ENCODE measurements around the gene DPP10.

Gene DPP10

DNA sequence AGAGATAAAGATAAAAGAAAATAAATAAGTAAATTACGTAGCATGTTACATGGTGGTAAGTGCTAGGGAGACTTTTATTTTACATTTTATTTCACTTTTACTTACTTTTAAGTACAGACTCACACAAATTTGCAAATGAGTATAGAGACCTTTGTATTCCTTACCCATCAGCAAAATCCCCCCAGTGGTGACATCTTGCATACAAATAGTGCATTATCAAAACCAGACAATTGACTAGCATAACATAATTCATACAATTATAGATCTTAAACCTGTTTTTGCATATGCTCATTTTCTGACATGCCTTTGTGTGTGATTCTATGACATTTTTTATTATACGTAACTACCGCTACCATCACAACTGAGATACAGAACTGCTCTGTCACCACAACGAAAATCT is 1099.4 kb downstream of the DPP10 start:
- no peak for DNase-seq (ENCODE audit: low read depth in 2 of 2, low spot score in 1 of 2)

DNA sequence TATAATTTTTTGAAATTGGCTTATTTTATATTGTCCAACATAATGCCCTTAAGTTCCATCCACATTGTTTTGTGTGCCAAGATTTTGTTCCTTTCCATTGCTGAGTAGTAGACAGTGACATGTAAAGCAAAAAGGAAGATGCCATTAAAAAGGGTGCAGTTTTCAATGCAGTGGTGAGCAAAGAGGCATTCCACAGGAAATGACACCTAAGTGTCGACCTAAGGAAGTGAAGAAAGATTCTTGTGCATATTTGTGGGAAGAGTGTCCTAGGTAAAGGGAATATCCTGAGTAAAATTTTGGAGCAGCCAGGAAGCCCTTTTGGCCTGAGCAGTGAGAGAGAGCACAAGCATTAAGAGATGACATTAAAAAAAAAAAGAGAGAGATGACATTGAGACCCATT is 1099.9 kb downstream of the DPP10 start:
- DNase-seq (ENCODE audit: low read depth in 2 of 2, low spot score in 1 of 2) = no peak

DNA sequence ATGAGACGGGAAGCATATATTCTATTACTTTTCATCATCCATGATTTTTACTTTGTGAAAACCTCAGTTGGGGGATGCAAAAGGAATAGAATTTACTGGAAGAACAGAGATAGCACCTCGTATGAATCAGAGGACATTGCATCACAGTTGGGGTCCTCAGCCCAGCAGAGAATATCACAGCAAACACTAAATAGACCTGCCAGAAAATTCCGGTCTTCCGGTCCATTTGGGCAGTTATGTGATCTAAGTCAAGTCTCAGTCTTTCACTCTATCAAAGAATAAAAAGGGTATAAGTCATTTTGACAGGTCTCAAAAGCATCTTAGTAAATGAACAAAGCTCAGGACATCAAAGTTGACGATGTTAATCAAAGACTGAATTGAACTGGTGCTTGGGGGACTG is 1100.6 kb downstream of the DPP10 start:
- no peak for DNase-seq (ENCODE audit: low read depth in 2 of 2, low spot score in 1 of 2)

DNA sequence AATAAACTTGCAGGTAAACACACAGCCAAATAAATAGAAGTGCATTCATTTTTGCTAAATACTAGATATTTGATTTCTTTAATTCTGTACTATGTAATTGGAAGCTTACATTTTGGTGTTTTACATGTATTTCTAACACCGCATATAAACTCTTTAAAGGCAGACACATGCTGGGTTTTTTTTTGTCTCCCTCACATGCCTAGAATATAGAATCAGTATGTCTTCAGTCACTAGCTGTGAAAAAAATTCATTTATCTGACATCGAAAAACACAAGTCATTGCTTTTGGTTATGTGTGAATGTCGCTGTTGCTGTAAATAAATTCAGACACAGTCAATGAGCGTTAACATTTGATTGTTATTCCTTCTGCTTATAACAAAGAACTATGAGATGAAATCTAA is 1101.0 kb downstream of the DPP10 start:
- DNase-seq (ENCODE audit: low read depth in 2 of 2, low spot score in 1 of 2) = no peak

DNA sequence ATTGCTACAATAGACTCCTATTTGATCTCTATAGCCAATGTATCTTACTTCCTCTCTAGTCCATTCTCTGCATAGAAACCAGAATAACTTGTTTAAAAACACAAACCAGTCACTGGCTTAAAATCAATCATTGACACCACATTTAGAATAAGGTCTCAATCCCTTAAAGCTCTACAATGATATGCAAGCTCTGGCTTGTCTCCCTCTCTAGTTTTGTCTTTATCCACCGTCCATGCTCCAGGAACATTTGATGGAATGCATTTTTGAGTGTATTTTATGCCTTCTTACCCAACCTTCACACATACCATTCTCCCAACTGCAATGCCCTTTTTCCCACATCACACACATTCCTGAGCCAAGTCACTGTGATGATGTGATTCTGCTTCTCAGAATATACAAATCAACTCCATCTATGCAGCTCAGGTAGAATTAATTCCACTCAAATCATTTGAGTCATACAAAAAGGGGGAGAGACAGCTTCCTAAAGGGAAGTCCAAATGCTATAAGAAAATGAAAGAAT is 1107.2 kb downstream of the DPP10 start:
- DNase-seq (ENCODE audit: low read depth in 2 of 2, low spot score in 1 of 2) = no peak

DNA sequence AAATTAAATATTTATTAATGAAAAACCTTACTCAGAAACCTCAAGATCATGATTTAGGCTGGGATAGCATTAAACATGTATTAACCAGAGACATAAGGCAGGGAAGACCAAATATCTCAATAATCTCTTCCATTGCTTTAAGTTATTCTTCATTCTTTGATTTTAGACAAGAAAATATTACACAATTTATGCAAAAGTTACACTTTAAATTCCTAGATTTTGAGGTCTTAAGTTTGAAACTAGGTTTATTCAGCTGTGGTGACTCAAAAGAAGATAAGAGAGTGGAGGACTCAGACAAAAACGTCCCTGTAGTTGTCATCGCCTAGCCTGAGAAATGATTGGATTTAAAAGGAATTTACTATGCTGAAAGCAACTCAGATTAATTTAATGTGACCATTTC is 1110.3 kb downstream of the DPP10 start:
- DNase-seq (ENCODE audit: low read depth in 2 of 2, low spot score in 1 of 2) = no peak

DNA sequence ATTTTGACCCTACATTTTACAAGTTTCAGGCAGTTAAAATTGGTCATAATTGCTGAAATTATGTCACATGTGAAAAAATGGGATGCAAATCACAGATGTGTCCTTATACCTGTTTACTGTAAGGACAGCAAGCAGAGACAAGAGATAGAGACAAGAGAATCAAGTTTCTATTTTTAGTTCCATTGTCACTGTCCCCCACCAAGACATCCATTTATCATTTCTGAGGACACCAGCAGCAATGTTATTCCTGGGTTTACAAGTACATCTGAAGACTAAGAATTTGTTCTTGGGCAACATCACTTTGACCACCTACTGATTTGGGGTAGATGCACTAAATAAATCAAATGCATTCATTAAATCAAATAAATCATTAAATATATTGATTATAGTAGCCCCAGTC is 1111.7 kb downstream of the DPP10 start:
- DNase-seq (ENCODE audit: low read depth in 2 of 2, low spot score in 1 of 2) = no peak

DNA sequence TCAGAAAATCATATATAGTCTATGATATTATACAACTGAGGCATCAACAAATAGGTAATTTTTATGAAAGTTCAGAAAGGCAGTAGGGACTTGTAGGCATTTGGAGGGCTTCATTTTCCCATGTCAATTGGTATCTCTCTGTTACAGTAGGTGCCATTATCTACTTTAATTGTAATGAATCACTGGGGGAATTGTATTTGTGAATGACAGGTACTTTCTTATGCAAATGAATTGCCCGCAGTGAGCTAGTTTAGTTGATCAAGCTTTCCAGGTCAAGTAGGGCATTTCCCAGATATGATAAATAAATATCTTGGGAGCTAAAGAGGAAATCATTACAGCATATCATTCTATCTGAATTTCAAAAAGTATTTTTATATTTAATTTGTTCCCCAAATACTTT is 1116.3 kb downstream of the DPP10 start:
- no peak for DNase-seq (ENCODE audit: low read depth in 2 of 2, low spot score in 1 of 2)

DNA sequence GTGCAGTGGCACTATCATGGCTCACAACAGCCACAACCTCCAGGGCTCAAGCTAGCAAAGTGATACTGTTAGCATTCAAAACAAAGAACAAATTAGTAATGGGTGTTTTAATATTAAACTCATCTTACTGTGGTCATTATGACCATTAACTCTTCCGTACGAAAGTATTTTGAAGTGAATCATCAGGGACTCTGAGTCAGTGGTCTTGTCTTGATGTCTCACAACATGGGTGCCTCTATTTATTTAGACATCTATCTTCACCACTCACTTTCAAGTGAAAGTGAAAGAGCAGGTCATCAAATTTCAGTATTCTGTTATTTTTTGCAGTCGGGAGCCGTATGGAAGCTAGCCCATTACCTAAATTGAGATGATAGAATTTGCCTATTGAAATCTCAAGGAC is 1118.2 kb downstream of the DPP10 start:
- no peak for DNase-seq (ENCODE audit: low read depth in 2 of 2, low spot score in 1 of 2)

DNA sequence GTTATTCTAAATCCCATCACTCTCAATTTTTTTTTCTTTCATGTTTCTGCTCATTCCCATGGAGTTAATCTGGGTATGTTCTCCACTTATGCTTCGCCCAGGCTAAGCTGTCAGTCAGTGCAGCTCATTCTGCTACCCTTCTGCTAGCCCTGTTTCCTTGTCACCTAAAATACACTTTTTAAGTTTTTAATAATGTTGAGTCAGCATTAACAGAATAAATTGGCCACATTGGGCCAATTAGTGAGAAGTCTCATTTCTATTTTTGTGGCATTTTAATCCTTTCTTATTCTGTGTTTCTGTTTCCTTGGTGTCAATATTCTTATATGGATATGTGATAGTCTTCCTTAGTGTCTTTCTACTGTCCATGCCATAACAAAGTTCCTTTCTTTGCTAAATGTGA is 1126.2 kb downstream of the DPP10 start:
- no peak for DNase-seq (ENCODE audit: low read depth in 2 of 2, low spot score in 1 of 2)

DNA sequence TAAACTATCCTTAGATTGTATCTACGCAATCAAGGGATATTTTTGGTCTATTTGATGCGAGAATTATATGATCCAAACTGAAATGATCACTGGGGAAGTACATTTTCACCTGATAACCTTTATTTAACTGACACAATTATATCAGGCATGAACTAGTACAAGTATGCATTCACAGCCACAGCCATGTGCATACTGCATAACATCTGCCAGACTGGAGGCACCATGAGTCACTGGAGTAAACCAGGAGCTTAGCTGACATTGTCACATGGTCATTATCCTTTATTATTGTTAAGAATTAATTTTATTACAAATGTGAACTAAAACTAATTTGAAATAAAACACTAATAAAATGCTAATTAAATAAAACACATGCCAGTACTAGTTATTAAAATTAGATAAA is 1127.1 kb downstream of the DPP10 start:
- no peak for DNase-seq (ENCODE audit: low read depth in 2 of 2, low spot score in 1 of 2)

DNA sequence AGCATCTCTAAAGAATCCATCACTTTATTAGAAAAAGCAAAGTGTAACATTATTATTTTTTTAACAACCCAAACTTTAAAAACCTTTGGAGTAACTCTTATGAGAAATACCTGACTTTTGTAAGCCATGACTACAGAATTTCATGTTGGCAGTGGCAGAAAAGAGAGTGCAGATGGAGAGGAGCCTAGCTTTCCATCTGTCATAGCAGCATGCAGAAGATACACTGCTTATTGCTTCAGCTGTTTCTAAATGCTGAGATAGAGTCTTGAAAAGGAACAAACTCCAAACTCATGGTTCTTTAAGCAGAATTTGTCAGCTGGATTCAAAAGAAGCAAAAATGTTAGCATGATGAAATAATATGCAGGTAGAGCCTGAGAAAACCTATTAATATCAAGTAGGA is 1130.3 kb downstream of the DPP10 start:
- no peak for DNase-seq (ENCODE audit: low read depth in 2 of 2, low spot score in 1 of 2)

DNA sequence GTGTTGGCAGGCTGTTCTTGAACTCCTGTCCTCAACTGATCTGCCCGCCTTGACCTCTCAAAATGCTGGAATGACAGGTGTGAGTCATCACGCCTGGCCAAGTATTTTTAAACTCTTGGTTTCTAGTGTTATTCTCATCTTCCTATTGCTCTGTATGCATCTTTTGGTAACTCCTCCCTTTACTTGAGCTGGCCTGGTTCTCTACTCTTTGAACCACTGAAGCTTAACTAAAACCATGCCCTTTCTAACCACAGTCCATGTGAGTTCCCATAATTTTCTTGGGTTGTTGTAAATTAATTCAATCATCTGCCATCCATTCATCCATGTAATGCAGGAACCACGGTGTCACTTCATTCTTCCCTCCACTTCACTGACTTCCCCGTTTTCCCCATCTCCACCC is 1131.3 kb downstream of the DPP10 start:
- DNase-seq (ENCODE audit: low read depth in 2 of 2, low spot score in 1 of 2) = no peak

DNA sequence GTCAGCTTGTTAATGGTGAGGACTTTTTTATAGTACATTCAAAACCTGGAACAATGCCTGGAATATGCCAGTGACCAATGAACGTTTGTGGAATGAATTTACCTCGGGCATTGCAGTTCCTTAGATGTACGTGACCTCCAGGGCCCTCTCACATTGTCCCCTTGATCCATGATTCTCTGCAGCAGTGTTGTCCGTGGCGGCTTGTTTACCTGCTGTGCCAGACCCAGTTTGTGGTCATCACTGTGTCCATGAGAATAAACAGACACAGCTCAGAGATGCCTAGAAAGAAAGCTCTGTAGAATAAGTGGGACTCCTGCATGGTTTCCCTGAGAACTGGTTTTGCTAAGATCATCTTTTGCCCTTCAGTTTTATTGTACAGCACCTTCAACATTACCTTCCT is 1132.2 kb downstream of the DPP10 start:
- no peak for DNase-seq (ENCODE audit: low read depth in 2 of 2, low spot score in 1 of 2)

DNA sequence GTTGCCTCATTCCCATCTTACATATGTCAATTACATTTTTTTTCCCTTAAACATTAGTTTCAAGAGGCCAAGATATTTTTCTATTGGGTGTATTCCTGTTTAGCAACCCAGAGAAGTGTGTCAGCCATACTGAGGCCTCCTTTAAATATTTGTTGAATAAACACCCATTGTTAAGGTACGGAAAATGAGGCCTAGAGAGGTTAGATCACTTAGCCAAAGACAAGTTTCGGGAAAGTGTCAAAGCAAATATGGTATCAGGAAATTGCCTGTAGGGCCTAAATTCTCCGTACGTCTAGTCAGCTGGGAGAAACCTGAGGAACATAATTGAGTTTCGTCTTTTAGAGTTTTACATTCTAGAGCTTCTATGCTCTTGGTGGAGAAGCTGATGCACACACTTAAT is 1138.3 kb downstream of the DPP10 start:
- DNase-seq (ENCODE audit: low read depth in 2 of 2, low spot score in 1 of 2) = no peak

DNA sequence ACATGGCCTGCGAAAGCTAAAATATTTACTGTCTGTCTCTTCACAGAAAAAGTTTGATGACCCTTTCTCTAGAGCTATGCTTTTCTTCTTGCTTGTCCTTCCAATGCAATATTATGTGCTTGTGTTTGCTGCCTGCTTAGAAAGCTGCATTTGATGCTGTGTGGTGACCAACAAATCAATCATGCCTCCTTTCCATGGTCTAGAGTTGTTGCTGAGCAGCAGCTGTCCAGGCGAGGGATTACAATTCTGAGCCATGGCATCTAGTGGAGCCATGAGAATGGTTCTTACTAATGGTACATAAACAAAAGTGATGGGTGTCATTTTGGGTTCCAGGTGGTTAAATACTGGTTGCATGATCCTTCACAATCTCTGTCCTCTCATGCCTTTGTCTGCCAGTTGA is 1142.1 kb downstream of the DPP10 start:
- DNase-seq (ENCODE audit: low read depth in 2 of 2, low spot score in 1 of 2) = no peak

DNA sequence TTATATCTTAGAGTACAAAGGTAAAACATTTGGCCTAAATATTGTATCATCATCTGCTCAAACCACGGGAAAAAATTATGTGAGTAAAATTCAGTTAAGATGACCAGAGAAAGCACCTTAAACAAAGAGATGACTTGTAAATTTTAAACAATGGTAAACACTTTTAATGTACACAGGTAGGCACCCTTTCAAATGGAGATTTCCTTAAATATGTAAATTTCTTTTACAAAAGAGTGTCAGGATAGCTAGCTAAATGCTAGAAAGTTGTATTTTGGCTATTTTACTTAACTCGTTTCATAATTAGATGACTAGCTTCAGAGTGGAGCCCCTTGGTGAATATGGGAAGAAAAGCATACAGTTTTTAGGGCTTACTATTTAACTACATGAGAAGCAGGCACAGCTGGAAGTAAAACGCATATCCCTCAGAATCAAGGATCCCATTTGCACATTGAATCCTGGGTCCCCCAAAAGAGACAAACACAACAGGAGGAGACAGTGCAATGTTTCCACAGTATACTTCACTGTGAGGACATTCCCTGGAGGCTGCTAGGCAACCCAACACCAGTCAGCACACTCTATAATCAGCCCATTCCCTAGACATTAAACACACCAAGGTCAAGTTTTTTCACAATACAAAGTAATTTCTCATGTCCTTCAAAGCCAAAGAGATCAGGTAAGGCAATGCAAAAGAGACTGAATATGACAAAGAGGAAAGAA is 1154.4 kb downstream of the DPP10 start:
- DNase-seq (ENCODE audit: low read depth in 2 of 2, low spot score in 1 of 2) = no peak

DNA sequence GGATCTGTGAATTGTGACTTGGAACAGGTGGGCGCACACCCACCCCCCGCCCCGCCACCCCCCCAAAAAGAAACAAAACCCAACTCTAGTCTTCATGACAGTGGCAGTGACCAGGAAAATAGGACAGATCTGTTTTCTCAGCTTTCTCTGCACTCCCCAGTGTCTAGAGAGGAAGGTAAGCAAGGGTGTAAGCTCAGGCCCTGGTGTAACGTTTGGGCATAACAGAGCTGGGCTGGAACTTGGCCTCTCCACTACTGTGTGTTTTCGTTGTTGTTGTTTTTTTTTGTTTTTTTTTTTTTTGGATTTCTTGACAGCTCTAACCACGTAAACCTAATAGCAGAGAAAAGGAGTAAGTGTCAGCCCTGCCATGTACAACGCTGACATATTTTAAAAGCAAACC is 1160.8 kb downstream of the DPP10 start:
- DNase-seq (ENCODE audit: low read depth in 2 of 2, low spot score in 1 of 2) = no peak

DNA sequence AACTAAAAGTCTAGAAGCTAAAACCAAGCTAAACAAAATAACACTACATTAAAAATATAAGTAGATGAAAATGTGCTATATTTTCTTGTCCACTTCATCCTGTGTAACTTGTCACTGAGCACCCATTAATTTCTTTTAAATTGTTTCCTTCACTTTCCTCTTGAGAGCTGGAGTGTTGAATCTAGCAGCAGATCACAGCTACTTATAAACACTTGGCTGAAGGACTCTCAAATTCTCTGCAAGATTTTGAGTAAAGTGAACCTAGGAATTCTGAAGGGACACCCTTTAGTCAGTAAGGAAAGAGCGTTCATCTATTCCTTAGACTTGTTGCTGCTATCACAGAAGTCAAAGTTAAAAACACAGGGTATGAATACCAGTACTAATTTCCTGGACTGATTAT is 1163.9 kb downstream of the DPP10 start:
- DNase-seq (ENCODE audit: low read depth in 2 of 2, low spot score in 1 of 2) = no peak

DNA sequence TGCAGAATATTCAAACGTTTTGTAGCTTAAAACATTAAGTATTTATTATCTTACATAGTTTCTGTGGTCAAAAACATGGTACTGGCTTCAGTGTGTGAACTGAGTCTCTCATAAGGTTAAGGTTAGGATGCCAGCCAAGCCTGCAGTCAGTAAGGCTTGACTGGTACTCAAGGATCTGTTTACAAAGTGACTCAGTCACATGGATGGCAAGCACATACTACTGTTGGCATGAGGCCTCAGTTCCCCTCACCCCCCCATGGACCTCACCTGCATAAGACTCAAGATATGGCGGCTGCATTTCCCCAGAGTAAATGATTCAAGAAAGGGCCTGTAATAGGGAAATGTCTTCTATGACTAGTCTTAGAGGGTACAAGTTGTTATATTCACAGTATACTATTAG is 1167.5 kb downstream of the DPP10 start:
- DNase-seq (ENCODE audit: low read depth in 2 of 2, low spot score in 1 of 2) = no peak

DNA sequence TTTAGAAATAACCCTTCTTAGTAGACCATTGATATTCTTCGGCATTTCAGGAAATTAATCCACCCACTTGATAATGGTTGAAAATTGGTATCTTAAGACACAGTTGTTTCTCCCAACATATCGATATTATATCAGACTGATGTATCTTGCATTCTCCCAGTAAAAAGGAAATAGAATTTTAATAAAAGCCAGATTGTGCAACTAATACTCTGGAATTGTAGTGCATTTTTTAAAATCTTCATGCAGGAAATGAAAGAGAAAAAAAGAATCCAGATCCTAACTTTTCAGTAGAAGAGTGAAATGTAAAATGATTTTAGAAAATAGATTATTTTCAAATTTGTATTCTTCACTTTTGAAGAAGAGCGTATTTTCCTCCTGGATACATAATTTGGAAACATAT is 1168.4 kb downstream of the DPP10 start:
- no peak for DNase-seq (ENCODE audit: low read depth in 2 of 2, low spot score in 1 of 2)

DNA sequence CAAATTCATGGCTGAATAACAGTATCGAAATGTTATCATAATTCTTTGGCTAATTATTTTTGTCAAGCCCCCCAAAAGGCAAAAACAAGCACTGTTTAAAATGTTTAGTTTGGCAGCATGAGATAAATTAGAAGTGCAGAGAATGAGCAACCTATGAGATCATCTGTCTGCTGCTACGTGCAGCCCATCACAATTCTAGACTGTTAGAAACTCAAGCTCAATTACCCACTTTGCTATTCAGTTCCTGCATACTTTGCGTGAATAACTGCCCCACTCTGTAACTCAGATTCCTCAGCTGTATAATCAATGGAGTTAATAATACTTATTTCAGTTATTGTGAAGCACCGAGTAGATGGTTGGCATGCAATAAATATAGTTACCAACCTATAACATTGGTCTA is 1181.9 kb downstream of the DPP10 start:
- no peak for DNase-seq (ENCODE audit: low read depth in 2 of 2, low spot score in 1 of 2)

DNA sequence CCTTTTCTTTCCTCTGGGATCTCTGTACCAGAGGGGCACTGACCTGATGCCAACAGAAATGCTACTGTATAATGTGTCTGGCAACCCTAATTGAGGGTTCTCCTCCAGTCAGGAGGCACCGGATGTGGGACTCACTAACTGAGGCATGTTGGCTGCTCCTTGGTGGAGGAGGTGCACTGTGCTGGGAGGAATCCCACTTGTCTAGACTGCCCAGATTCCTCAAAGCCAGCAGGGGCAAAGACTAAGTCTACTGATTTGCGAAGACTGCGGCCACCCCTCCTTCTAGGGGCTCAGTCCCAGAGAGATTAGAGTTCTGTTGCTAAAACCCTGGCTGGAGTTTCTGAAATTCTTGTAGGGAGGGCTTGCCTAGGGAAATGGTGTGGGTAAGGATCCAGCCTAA is 1192.1 kb downstream of the DPP10 start:
- DNase-seq (ENCODE audit: low read depth in 2 of 2, low spot score in 1 of 2) = no peak

DNA sequence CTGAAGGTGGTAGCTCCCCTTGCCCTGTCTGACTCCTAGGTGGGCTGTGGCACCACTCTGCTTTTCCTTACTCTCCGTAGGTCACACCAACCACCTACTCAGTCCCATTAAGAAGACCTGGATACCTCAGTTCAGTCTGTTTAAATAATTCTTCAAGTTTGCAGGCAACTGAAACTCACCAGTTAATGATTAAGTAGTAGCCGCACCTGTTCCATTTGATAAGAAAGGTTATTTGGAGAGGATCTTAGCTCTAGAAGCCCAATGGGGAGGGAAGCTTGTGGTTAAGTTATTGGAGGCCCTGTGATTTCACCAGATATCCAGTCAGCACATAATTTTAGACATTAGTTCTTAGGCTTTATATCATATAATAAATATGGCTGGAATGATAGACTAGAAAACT is 1193.0 kb downstream of the DPP10 start:
- no peak for DNase-seq (ENCODE audit: low read depth in 2 of 2, low spot score in 1 of 2)
